Measurements from ENCODE around the gene LILRB2. TPM values are rescaled to one million over a fixed set of nuclear protein-coding genes. Genes with fewer than 3 reads are reported as not detected.
"Not testable (repeated sequence)": the region's sequence is repeated elsewhere in the genome, so short reads cannot be mapped to it uniquely, and the experiment has no call there.

LILRB2 gene
- total RNA-seq, 4 donors from 2014 or later: 0.93 to 5.0 (median 1.9) TPM

GRCh38 chr19:54229146-54229545 is 51.8 kb downstream of the LILRB2 start:
- peaks cover 0 to under 1% (median 0%) of the 10 kb centered on the region in 3 donors for H3K9me3 ChIP-seq
- no peak overlapping the region for H3K27ac ChIP-seq
- no peaks in the 10 kb centered on the region for H3K36me3 ChIP-seq
- peaks cover 0 to 3% (median 0%) of the 10 kb centered on the region in 3 donors for H3K4me1 ChIP-seq
- ATAC-seq: no peak
- H3K27me3 ChIP-seq: peaks cover 40% of the 10 kb centered on the region
- TF ChIP-seq EP300 (IDR thresholded peaks at IDR 0.05) (no peak), CTCF (IDR thresholded peaks at IDR 0.05) (no peak), POLR2AphosphoS5 (IDR thresholded peaks at IDR 0.05) (no peak), POLR2A (IDR thresholded peaks at IDR 0.05) (no peak)
- WGBS, 2 donors (ENCODE audit: low coverage in 1 of 2): 90% methylated on average over 2 of the region's 8 CpGs; no CpG with 5 or more reads in 1 of the 2 donors
- H3K4me3 ChIP-seq: no peak overlapping the region

GRCh38 chr19:54224619-54225018 is 56.3 kb downstream of the LILRB2 start:
- H3K4me1 ChIP-seq, H3K27ac ChIP-seq, H3K36me3 ChIP-seq, ATAC-seq, H3K4me3 ChIP-seq, H3K9me3 ChIP-seq: not testable (repeated sequence)
- H3K27me3 ChIP-seq: peaks cover 46% of the 10 kb centered on the region
- 71 to 100% methylated on average over 1 to 8 of the region's 10 CpGs for WGBS, 2 donors (ENCODE audit: low coverage in 1 of 2)

GRCh38 chr19:54223937-54224281 is 57.0 kb downstream of the LILRB2 start:
- not testable (repeated sequence) for H3K36me3 ChIP-seq, H3K4me1 ChIP-seq, H3K9me3 ChIP-seq, H3K4me3 ChIP-seq, ATAC-seq, H3K27ac ChIP-seq
- 40% methylated on average over 1 of the region's 5 CpGs for WGBS, 2 donors (ENCODE audit: low coverage in 1 of 2)
- H3K27me3 ChIP-seq: peaks cover 46% of the 10 kb centered on the region

Small RNA genes lying within 50 kb of the gene (small RNA-seq; reads per million reads assigned to genes)
- gene AC245884.12 (0 reads per million in 4 donors), gene MIR4752 (0 reads per million in 4 donors), gene RNU6-1307P (0 reads per million in 4 donors)

Other genes with a start within 250 kb of the LILRB2 start
- gene VSTM1, start 217.2 kb downstream of the LILRB2 start, total RNA-seq: not detected
- gene TARM1, start 199.7 kb downstream of the LILRB2 start, total RNA-seq: not detected
- gene OSCAR, start 180.3 kb downstream of the LILRB2 start, total RNA-seq: 1 to 10 TPM in 3 of 4 donors, not detected in 1; 1.2 to 2.4 (median 2.1) TPM
- 10 to 100 TPM; 14.2 to 37.7 (median 21.5) TPM for gene NDUFA3, start 178.3 kb downstream of the LILRB2 start, total RNA-seq
- 10 to 100 TPM; 12.5 to 20.9 (median 15.2) TPM for gene TFPT, start 165.5 kb downstream of the LILRB2 start, total RNA-seq
- 10 to 100 TPM; 51.6 to 67.1 (median 53.8) TPM for gene PRPF31, start 165.4 kb downstream of the LILRB2 start, total RNA-seq
- gene CNOT3, start 143.3 kb downstream of the LILRB2 start, total RNA-seq: 10 to 100 TPM; 14.7 to 32.4 (median 23.1) TPM
- 10 to 100 TPM in 3 of 4 donors, 1 to 10 TPM in 1; 8.2 to 12.8 (median 11.1) TPM for gene LENG1, start 121.4 kb downstream of the LILRB2 start, total RNA-seq
- 1 to 10 TPM in 1 of 4 donors, under 1 TPM in 2, not detected in 1; 0.16 to 3.1 (median 0.31) TPM for gene TMC4, start 108.0 kb downstream of the LILRB2 start, total RNA-seq
- 10 to 100 TPM; 28.4 to 64.3 (median 36.5) TPM for gene MBOAT7, start 91.5 kb downstream of the LILRB2 start, total RNA-seq
- gene TSEN34, start 89.8 kb downstream of the LILRB2 start, total RNA-seq: 10 to 100 TPM; 57.4 to 73.2 (median 69.8) TPM
- gene RPS9, start 80.3 kb downstream of the LILRB2 start, total RNA-seq: 1,000 to 10,000 TPM; 1,142 to 2,786 (median 1,584) TPM
- gene LILRB3, start 58.1 kb downstream of the LILRB2 start, total RNA-seq: 10 to 100 TPM in 3 of 4 donors, 1 to 10 TPM in 1; 6.8 to 29.9 (median 21.3) TPM
- gene LILRA6, start 38.3 kb downstream of the LILRB2 start, total RNA-seq: 1 to 10 TPM in 3 of 4 donors, under 1 TPM in 1; 0.31 to 4.2 (median 2.2) TPM
- 10 to 100 TPM; 12.5 to 17.5 (median 15.1) TPM for gene LILRB5, start 23.8 kb downstream of the LILRB2 start, total RNA-seq
- gene LILRA5, start 32.1 kb upstream of the LILRB2 start, total RNA-seq: 1 to 10 TPM in 3 of 4 donors, not detected in 1; 2.7 to 8.6 (median 2.8) TPM
- not detected for gene LILRA4, start 58.1 kb upstream of the LILRB2 start, total RNA-seq
- gene LAIR1, start 83.8 kb upstream of the LILRB2 start, total RNA-seq: 10 to 100 TPM in 2 of 4 donors, 1 to 10 TPM in 2; 4.8 to 22.5 (median 8.3) TPM
- 10 to 100 TPM in 1 of 4 donors, 1 to 10 TPM in 3; 1.2 to 19.8 (median 5.5) TPM for gene TTYH1, start 134.4 kb upstream of the LILRB2 start, total RNA-seq
- 100 to 1,000 TPM in 2 of 4 donors, 10 to 100 TPM in 2; 25.4 to 215 (median 80.9) TPM for gene LENG8, start 168.1 kb upstream of the LILRB2 start, total RNA-seq
- 1 to 10 TPM; 2.6 to 9.1 (median 4.5) TPM for gene LENG9, start 182.7 kb upstream of the LILRB2 start, total RNA-seq
- 10 to 100 TPM in 3 of 4 donors, 1 to 10 TPM in 1; 4.2 to 24.1 (median 12.8) TPM for gene CDC42EP5, start 192.2 kb upstream of the LILRB2 start, total RNA-seq
- not detected for gene LAIR2, start 221.7 kb upstream of the LILRB2 start, total RNA-seq

All from gastroesophageal sphincter (tissue), 4 donors.